ENCODE data around the gene PGP.
"Not testable (repeated sequence)": the region's sequence is repeated elsewhere in the genome, so short reads cannot be mapped to it uniquely, and the experiment has no call there.

Gene PGP, protein sequence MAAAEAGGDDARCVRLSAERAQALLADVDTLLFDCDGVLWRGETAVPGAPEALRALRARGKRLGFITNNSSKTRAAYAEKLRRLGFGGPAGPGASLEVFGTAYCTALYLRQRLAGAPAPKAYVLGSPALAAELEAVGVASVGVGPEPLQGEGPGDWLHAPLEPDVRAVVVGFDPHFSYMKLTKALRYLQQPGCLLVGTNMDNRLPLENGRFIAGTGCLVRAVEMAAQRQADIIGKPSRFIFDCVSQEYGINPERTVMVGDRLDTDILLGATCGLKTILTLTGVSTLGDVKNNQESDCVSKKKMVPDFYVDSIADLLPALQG

DNA sequence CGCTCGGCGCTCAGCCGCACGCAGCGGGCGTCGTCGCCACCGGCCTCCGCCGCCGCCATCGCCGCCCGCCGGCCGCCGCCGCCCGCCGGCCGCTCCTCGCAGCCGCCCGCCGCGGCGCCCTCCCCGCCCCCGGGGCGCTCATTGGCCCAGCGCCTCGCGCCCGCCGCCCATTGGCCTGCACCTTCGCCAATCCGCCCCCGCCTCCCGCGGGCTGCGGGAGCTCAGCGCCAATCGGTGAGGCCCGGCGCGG is at the start of gene PGP:
TSS of gene PGP (minus strand) at position 122 of the 250 bp plus-strand sequence. CDS start at position 59, 63 bp downstream.
- DNase-seq: no peak

DNA sequence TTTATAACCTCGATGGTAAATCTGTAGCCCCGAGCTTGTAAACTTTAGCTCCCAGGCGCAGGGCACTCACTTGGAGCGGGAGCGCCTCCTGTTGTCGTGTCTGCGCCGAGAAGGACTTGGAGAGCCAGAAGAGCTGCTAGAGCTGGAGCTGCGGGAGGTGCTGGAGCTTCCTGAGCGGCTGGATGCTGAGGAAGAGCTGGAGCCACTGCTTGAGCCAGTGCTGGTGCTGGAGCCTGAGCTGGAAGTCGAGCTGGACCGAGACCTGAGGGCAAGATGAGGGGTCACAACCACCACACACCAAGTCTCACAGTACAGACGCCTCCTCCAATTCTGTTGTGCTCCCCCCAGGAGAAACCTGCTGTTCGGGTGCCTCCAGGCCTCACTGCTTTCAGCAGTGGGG is 48.4 kb upstream of the PGP start:
- DNase-seq: not testable (repeated sequence)

DNA sequence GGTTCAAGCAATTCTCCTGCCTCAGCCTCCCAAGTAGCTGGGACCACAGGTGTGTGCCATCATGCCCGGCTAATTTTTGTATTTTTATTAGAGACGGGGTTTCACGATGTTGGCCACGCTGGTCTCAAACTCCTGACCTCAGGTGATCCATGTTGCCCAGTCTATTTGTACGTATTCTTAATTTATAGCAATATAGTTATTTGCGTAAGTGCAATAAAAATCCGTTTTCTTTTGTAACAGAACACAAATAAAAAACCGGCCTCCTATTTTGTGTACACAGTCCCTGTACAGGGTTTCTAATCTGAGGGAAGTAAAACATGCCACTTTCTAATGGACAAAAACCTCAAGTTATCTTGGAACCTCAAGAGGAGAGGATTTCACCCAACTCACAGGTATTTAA is 45.6 kb upstream of the PGP start:
- DNase-seq: no peak

DNA sequence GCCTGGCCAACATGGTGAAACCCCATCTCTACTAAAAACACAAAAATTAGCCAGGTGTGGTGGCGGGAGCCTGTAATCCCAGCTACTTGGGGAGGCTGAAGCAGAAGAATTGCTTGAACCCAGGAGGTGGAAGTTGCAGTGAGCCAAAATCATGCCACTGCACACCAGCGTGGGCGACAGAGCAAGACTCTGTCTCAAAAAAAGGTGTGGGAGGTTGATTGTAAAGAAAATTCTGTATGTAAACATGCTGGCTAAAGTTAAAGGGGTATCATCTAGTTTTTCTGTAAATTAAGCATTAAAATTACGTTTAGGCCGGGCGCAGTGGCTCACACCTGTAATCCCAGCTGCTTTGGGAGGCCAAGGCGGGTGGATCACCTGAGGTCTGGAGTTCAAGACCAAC is 43.9 kb upstream of the PGP start:
- not testable (repeated sequence) for DNase-seq

DNA sequence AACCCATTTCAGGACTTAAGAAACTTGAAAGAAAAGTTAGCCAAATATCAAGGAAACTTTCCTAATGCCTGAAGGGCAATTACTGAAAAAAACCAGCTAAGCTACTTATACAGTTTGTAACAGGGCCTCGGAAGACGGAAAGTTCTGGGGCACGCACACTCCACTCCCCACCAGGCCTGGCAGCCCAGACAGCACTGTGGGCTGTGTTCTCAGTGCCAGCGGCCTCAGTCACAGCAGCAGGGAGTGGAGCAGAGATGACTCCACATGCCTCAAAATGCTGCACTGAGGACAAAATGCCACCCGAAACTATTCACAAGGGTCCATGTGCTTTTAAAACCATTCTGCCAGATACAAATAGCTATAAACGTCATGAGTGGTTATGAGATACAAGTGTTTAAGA is 43.1 kb upstream of the PGP start:
- no peak for DNase-seq

DNA sequence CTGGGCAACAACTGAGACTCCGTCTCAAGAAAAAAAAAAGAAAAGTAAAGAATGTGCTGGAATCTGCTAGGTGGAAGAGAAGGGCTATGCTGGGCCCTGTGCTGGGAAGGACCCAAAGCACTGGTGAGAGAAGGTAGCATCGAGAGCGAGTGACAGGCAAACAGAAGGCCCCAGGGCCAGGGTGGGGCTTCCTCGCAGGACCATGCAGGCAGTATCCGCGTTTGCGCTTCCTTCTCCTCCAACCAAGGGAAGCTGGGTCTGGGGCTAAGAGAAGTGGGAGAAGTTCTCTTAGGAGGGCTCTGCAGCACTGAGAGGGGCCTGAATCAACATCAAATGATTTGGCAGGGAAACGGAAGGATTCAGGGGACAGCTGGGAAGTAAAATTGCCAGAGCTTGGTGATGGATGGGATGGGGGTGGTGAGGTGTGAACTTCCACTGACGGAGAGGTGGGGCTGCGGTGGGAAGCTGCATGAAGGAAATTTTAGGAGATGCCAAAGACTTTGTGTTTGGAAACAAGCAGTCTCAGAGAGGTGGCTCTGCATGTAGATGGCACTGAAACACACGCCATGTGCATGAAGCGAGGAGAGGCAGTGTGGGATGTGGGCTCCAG is 42.0 kb upstream of the PGP start:
- no peak for DNase-seq

DNA sequence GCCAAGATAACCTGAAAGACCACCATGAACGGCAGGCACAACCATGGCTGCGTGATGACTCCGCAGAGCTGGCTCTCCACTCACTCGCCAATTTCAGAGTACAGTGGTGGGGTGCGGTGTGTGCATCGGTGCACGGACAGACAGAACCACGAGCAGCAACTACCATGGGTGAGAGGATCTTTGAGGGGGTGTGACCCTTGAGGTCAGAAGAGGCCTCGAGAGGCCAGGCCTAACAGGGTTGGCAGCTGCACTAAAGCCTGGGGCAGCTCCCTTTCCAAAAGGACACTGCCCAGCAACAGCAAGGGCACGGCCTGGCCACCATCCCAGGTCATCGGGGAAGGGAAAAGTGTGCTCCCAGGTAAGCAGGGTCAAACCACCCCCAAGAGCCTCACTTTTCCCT is 38.7 kb upstream of the PGP start:
- no peak for DNase-seq

DNA sequence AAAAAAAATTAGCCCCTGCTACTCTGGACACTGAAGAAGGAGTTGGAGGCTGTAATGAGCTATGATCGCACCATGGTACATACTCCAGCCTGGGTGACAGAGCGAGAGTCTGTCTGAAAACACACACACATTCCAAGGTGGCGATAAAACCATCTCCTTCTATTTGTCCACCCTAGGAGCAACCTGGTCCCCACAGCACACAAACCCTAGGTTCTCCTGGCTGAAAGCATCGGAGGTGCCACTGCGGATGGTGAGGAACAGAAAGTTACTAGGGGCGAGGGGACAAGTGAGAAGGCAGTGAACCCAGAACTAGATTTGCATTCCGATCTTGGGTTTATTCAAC is 38.1 kb upstream of the PGP start:
- DNase-seq: no peak

DNA sequence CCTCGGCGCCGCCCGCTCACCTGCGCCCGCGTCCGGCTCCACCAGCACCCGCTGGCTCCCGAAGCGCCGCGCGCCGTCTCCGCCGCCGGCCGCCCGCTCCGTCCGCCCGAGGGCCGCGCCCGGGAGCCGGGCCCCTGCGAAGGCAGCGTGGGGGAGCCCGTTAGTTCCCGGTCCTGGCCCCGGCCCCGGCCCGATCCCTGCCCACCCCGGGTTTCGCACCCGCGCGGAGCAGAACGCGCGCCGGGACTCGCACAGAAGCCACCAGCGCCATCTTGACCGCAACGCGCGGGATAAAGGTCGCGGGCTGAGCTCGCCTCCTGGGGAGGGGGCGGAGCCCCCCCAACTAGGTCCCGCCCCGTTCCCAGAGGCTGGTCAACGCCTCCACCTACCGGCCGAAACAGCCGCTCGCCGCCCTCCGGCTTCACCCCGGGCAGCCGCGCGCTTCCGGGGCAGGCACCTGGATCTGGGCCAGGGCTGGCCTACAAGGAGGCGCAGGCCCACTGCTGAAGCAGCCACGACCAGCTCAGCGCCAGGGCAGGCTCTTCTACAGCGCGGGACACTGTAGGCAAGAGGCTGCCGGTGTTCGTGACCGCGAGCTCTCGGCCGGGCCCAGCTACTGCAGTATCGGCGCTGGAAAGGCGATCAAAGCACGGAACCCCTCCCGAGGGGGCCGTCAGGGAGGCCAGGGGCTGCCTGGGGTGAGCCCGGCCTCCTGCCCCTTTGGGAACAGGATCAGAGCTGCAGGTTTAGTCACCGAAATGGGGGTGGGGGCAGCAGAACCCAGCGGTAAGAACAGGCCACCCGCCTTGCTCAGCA is 36.9 kb upstream of the PGP start, which contains the start of gene ECI1:
TSS of gene ECI1 (minus strand) at position 292 of the 816 bp plus-strand sequence. CDS start at position 271, 21 bp downstream.
- peak; percentile 97 for DNase-seq

DNA sequence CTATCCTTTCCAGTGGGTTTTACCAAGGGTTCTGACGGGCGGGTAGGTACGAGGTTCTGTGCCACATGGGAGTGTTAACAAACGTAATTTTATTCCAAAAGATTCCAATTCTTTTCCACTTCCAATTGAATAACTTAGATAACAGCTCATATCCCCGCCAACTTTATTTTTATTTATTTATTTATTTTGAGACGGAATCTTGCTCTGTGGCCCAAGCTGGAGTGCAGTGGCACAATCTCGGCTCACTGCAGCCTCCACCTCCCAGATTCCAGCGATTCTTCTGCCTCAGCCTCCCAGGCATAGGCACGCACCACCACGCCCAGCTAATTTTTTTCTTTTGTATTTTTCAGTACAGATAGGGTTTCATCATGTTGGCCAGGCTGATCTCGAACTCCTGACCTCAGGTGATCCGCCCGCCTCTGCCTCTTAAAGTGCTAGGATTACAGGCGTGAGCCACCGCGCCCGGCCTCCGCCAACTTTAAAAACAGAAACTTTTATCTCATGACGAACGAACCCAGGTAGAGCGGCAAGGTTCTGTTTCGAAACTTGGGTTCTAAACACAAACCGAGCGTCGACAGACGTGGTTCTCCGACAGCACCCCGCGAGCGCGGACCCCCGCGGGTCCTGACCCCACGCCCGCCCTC is 36.1 kb upstream of the PGP start:
- no peak for DNase-seq

DNA sequence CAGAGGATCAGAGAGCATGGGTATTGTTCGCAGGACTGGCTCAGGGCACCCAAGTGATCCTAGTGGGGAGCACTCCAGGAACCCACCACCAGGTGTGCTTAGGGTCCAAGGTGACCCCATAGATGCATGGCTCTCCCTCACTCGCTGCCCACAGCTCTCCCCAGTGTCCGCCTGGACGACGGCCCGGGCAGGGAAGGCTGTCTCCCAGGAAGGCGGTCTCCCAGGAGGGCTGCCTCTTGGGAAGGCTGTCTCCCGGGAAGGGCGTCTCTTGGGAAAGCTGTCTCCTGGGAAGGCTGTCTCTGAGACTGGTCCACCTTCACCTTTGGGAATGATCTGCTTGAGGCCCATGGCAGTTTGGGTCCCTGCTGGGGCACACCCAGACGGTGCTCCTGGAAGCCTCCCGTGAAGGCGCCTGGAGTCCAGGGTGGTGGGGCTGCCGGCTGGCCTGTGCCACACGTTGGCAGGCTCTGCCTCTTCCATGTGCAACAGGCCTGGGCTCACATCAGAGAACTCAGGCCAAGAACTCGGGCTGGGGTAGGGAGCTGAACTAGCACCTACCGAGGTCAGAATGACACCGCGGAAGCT is 31.8 kb upstream of the PGP start:
- DNase-seq: no peak

DNA sequence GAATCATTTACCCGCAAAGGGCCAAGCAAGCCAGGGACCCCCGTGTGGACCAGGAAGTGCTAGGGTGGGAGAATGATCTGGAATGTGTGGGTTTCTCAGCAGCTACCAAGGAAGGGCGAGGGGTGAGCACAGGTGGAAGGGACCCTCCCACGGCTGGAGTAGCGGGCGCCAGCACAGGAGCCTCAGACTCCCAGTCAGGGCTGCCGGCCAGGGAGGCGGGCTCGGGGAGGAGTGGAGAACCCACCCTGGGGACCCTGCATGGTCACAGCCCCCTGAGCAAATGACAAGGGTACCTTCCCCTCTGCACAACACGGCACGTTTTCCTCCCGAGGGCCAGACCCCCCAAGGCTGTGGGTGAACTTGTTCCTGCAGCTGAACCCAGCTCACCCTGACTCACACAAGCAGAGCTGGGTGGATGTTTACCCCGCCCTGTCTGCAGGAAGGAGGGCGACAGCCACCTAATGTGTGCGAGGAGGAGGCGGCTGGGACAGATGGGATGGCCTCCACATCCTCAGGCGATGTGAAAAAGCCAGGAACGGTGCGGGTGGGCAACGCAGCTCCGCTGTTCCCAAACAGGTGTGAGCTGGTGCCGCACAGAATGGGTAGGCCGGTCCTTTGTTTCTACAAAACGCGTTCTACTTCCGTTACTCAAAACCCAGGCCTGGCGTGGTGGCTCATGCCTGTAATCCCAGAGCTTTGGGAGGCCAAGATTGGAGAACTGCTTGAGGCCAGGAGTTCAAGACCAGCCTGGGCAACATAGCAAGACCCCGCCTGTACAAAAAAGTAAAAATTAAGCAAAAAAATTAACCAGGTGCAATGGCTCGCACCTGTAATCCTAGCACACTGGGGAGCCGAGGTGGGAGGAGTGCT is 30.5 kb upstream of the PGP start:
- DNase-seq: no peak

DNA sequence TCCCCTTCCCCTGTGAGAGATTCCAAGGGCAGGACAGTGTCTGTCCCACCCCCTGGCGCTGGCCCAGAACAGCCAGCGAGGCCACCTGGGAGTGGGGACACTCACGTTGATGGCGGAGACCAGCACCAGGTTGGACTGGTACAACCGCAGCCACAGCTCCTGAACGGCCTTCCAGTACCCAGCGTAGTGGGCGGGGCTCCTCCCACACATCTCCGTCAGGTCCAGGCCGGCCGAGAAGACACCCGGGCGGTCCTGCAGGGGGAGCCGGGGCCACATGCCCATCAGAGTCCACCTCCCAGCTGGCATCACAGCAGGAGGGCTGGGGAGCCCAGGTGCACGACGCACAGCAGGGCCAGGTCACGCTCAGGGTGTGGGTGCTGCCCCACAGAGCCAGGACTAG is 29.7 kb upstream of the PGP start:
- no peak for DNase-seq

DNA sequence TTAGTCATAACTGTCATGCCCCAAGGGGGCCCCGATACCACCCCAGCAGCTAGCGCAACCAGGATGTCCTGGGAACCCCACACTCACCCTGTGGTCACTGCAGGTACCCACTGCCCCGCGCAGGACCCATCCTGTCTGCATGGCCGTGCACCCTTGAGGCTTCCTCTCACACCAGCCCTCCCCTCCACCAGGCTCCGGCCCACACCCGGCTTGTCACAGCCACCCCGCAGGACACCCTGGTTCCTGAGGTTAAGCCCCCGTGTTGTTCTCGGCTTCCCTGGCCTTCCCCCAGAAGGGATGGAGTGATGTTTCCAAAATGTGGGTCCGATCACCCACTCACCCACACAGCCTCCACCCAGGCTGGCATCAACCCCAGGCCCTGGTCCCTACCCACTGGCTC is 29.1 kb upstream of the PGP start:
- DNase-seq: no peak

DNA sequence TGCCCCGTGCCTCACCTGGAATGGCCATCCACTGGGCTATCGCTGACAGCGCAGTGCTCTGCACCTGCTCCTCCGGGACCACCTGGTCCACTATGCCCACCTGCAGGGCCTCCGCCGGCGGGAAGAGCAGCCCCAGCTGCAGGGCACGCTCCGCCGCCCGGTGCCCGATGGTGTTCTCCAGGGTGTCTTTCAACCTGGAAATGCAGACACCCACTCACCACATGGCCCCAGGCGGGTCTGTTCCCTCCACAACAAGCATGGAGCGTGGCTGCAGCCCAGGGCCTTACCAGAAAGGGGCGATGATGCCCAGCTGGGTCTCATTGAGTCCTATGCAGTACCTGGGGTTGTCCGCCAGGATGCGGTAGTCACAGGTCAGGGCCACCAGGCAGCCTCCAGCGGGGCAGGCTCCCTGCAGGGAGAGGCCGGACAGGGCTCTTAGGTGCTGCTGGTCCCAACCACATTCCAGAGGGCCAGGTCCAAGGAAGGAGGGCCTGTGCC is 28.4 kb upstream of the PGP start:
- no peak for DNase-seq

DNA sequence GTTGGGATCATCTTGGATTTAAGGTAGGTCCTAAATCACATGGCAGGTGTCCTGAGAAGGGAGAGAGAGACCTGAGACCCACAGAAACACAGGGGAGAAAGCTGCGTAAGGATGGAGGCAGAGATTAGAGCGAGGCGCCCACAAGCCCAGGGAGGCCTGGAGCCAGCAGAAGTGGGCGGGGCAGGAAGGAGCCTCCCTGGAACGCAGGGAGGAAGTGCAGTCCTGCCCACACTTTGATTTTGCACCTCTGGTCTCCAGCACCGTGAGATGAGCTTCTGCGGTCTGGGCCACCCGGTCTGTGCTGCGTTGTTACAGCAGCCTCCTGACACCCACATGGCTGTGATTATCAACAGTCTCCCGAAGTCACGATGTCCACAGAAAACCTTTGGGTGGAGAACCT is 28.0 kb upstream of the PGP start:
- no peak for DNase-seq

DNA sequence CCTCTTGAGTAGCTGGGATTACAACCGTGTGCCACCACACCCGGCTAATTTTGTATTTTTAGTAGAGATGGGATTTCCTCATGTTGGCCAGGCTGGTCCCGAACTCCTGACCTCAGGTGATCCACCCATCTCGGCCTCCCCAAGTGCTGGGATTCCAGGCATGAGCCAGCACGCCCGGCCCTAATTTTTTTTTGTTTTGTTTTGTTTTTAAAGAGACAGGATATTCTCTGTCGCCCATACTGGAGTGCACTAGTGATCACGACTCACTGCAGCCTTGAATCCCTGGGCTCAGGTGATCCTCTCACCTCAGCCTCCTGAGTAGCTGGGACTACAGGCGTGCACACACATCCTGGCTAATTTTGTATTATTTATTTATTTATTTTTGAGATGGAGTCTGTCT is 25.7 kb upstream of the PGP start:
- DNase-seq: not testable (repeated sequence)

DNA sequence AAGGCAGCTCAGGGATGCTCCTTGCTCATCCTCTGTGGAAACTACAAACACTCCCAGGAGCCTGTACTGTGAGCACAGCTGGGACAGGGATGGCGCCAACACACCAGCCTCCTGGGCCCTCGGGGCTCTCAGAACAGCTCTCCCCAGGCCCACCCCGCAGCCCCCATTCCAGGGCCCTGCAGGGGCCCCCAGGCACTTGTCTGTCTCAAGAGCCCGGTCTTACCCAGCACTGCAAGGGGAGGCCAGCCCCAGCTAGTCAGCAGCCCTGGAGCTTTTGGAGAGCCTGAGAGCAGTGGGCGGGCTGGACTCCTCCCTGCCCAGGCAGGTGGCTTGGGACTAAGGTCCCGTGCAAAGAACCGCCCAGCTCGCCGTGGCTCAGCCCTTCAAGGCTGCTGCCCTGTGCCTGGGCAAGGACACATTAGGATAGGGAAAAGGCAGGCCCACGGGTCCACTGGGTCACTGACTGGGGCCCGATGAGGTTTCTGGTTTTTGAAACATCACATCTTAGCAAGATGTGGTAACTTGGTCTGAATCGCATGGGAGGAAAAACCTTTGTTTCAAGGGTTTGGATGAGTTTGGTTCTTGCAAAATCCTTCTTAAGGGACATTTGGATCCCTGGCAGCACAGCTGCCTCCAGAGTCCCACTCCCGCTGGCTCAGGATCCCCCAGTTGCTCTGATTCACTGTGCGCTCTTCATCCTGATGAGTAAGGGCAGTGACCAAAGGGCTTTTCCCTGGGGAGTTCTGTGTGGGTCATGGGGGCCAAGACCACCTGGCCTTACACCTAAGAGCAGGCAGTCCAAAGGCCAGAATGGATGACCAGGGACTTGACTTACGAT is 24.4 kb upstream of the PGP start:
- DNase-seq: no peak

DNA sequence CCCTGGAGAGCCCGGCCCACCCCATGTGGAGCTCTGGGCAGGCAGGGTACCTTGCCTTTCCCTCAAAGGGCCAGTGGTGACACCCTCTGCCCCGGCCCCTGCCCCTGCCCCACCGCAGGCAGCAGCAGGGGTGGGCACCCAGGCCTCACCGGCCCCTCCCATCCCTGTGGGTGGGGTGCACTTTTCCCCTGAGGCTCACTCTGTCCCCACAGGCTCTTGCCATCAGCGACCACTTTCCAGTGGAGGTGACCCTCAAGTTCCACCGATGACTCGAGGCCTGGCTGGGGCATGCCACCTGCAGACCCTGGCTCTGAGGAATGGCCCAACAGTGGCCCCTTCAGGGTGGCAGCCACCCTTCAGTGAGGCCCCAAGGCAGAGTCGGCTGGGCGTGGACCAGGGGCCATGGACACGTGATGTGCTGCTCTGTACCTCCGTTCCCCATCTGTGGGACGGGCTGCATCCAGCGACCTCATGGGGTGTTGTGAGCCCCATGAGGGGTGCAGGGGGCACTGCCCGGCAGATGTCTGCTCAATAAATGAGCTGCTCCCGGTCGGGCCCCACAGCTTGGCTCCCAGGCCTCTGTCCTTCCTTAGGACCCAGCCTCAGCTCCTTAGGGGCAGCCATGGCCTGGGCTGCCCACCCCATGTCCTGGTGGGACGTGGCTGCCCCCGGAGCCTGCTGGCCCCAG is 23.7 kb upstream of the PGP start:
- no peak for DNase-seq

DNA sequence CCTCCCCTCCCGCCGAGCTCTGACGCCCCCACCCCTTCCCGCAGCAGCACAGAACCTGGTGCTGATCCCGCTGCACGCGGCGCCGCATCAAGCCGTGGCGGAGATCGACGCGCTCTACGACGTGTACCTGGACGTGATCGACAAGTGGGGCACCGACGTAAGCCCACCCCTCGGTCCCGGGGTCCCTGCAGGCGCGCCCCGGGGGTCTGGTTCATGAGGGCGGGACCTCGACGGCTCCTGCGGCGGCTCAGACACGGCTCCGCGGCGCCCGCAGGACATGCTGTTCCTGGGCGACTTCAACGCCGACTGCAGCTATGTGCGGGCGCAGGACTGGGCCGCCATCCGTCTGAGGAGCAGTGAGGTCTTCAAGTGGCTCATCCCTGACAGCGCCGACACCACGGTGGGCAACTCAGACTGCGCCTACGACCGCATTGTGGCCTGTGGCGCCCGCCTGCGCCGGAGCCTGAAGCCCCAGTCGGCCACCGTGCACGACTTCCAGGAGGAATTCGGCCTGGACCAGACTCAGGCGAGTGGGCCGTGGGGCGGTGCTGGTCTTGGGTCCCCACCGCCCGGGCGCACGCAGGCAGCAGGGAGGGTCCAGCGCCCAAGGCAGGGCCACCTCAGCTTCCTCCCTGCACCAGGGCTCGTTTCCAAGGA is 23.0 kb upstream of the PGP start:
- no peak for DNase-seq
